HEK293T (cell line): ENCODE results near the gene WDR37.

Experiments
- CTCF ChIA-PET: fragments of 350-600 bp; formaldehyde crosslinking; extraction: SDS; loops from one replicate; lab custom pipeline; 2021; ENCODE audit warnings: antibody characterized with exemption, inconsistent platforms; lab: Yijun Ruan, JAX
- POLR2A ChIA-PET: fragments of 350-600 bp; formaldehyde crosslinking; extraction: SDS; loops from one replicate; lab custom pipeline; 2020; ENCODE audit warnings: antibody characterized with exemption, inconsistent platforms; lab: Yijun Ruan, JAX
- DNase-seq: peaks from one replicate; pipeline ENCODE4 v3.0.0; 2012; ENCODE audit warnings: mixed read lengths; ENCODE audit errors: extremely low spot score
- ARNT ChIP-seq: fragments of 450-650 bp; IDR thresholded peaks from 2 replicates; pipeline ENCODE4 v1.6.1; 2017; ENCODE audit warnings: mild to moderate bottlenecking
- BHLHE40 ChIP-seq: fragments of 450-650 bp; IDR thresholded peaks from 2 replicates; pipeline ENCODE4 v1.6.1; 2016; ENCODE audit warnings: mild to moderate bottlenecking, moderate library complexity, borderline replicate concordance
- CTBP1 ChIP-seq: fragments of 450-650 bp; IDR thresholded peaks from 2 replicates; pipeline ENCODE4 v1.6.1; 2016; ENCODE audit warnings: borderline replicate concordance
- ELF4 ChIP-seq: fragments of 450-650 bp; IDR thresholded peaks from 2 replicates; pipeline ENCODE4 v1.6.1; 2017; ENCODE audit warnings: antibody characterized with exemption
- FOXA1 ChIP-seq: fragments of 450-650 bp; IDR thresholded peaks from 2 replicates; pipeline ENCODE4 v1.6.1; 2016; ENCODE audit warnings: mild to moderate bottlenecking
- FOXK2 ChIP-seq: fragments of 450-650 bp; IDR thresholded peaks from 2 replicates; pipeline ENCODE4 v1.6.1; 2016; ENCODE audit warnings: mild to moderate bottlenecking
- FOXM1 ChIP-seq: fragments of 450-650 bp; IDR thresholded peaks from 2 replicates; pipeline ENCODE4 v1.6.1; 2017; ENCODE audit warnings: mild to moderate bottlenecking, borderline replicate concordance
- HDGF ChIP-seq: fragments of 450-650 bp; IDR thresholded peaks from 2 replicates; pipeline ENCODE4 v1.6.1; 2017; ENCODE audit warnings: antibody characterized with exemption, borderline replicate concordance
- L3MBTL2 ChIP-seq: fragments of 450-650 bp; conservative IDR thresholded peaks from 2 replicates; pipeline ENCODE4 v1.6.1; 2016; ENCODE audit warnings: mild to moderate bottlenecking
- LEF1 ChIP-seq: fragments of 450-650 bp; IDR thresholded peaks from 2 replicates; pipeline ENCODE4 v1.6.1; 2017; ENCODE audit warnings: mild to moderate bottlenecking, borderline replicate concordance
- NFRKB ChIP-seq: fragments of 450-650 bp; IDR thresholded peaks from 2 replicates; pipeline ENCODE4 v1.6.1; 2016; ENCODE audit warnings: mild to moderate bottlenecking, moderate library complexity
- SP1 ChIP-seq: fragments of 450-650 bp; IDR thresholded peaks from 2 replicates; pipeline ENCODE4 v1.6.1; 2017
- SUZ12 ChIP-seq: fragments of 450-650 bp; IDR thresholded peaks from 2 replicates; pipeline ENCODE4 v1.6.1; 2016; ENCODE audit warnings: mild to moderate bottlenecking
- TARDBP ChIP-seq: fragments of 450-650 bp; IDR thresholded peaks from 2 replicates; pipeline ENCODE4 v1.6.1; 2016
- ZNF384 ChIP-seq: fragments of 450-650 bp; IDR thresholded peaks from 2 replicates; pipeline ENCODE4 v1.6.1; 2016
- TF ChIP-seq, protein P1 (sequence below): fragments of 450-650 bp; IDR thresholded peaks from 2 replicates; pipeline ENCODE4 v1.6.1; 2016

The WDR37 gene

DNA sequence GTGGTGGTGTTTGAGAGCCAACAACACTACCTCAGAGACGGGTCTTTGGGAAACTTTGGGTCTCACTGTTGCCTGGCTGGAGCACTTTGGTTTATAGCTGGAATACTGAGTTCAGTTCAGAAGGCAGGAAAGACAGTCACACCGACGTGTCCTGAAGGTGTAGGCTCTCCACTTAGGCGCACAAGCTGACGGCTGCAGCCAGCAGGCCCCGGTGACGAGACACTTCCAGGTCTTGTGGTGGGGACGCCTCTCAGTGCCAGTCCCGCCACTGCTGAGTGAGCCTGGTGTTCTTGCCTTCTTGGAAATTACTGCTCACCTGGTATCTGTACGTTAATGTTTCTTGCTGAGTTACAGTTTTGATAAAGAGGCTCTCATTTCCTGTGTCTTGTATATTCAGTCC, 74.0 kb downstream of the WDR37 start:
- no peak for DNase-seq
- ChIA-PET CTCF (no interaction called here), POLR2A (no interaction called here)
- TF ChIP-seq SP1 (no peak), NFRKB (no peak), CTBP1 (no peak), ARNT (no peak), SUZ12 (no peak), LEF1 (no peak), ZNF384 (no peak), FOXK2 (no peak), FOXA1 (no peak), TARDBP (no peak), FOXM1 (no peak), ELF4 (no peak), BHLHE40 (no peak), HDGF (no peak), L3MBTL2 (no peak)
- TF ChIP-seq, protein P1, sequence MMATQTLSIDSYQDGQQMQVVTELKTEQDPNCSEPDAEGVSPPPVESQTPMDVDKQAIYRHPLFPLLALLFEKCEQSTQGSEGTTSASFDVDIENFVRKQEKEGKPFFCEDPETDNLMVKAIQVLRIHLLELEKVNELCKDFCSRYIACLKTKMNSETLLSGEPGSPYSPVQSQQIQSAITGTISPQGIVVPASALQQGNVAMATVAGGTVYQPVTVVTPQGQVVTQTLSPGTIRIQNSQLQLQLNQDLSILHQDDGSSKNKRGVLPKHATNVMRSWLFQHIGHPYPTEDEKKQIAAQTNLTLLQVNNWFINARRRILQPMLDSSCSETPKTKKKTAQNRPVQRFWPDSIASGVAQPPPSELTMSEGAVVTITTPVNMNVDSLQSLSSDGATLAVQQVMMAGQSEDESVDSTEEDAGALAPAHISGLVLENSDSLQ: no peak

DNA sequence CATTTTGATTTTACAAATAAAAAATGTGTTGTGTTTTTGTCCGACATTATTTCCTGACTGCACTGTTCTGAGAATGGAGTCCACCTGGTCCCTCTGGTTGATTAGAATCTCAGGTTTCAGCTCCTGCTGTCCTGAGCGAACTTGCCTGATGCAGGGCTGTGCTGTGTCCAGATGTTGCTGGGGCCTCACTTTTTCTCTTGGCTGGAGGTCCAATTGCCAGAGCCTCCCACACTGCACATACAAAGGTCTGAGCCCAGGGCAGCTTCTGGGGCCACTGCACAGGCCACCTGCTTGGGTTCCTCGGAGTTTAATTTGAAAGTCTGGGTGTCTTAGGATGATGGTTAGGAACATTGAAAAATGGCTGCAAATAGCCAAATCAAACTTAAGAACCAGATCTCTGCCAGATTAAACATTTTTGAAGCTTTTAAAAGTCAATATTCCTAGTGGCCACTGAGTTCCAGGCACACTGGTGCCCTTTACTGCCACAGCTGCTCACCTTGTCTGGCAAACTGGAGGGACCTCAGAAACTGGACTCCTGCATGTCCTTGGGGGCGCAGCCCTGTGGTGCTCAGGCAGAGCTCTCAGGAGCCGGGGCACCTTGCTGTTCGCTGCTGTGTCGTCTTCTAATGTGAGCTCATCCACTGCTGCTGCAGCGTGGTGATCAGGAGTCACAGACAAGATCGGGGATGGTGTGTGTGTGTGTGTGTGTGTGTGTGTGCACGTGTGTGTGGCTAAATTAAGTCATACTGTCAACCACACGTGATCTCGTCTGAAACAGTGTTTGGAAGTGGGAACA, 75.0 kb downstream of the WDR37 start:
- TF ChIP-seq ELF4 (no peak), HDGF (no peak), FOXA1 (no peak), LEF1 (no peak), FOXK2 (no peak), ZNF384 (no peak), SUZ12 (no peak), TARDBP (no peak), BHLHE40 (no peak), L3MBTL2 (no peak), FOXM1 (no peak), ARNT (no peak)
- TF ChIP-seq, protein P1: no peak
- ChIA-PET CTCF (no interaction called here), POLR2A (no interaction called here)
- no peak for DNase-seq

DNA sequence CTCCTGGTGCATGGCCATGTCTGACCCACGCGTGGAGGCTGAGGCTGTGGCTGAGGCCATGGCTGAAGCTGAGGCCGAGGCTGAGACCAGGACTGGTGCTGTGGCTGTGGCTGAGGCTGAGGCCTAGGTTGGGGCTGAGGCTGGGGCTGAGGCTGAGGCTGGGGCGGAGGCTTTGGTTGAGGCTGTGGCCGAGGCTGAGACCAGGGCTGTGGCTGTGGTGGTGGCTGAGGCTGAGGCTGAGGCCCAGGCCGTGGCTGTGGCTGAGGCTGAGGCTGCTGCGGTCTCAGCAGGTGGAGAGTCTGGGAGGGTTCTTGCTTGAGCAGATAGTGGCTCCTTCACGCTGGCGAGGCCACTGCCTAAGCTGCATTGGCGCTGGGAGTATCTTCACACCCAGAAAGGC, 76.4 kb downstream of the WDR37 start:
- ChIA-PET CTCF (no interaction called here), POLR2A (no interaction called here)
- no peak for TF ChIP-seq TARDBP
- no peak for TF ChIP-seq CTBP1
- TF ChIP-seq L3MBTL2: no peak
- TF ChIP-seq ZNF384: no peak
- no peak for TF ChIP-seq FOXK2
- TF ChIP-seq ARNT: no peak
- no peak for TF ChIP-seq HDGF
- no peak for TF ChIP-seq SUZ12
- no peak for TF ChIP-seq ELF4
- no peak for TF ChIP-seq SP1
- TF ChIP-seq NFRKB: no peak
- no peak for TF ChIP-seq FOXA1
- TF ChIP-seq BHLHE40: no peak
- TF ChIP-seq LEF1: no peak
- TF ChIP-seq, protein P1: no peak
- DNase-seq: no peak

DNA sequence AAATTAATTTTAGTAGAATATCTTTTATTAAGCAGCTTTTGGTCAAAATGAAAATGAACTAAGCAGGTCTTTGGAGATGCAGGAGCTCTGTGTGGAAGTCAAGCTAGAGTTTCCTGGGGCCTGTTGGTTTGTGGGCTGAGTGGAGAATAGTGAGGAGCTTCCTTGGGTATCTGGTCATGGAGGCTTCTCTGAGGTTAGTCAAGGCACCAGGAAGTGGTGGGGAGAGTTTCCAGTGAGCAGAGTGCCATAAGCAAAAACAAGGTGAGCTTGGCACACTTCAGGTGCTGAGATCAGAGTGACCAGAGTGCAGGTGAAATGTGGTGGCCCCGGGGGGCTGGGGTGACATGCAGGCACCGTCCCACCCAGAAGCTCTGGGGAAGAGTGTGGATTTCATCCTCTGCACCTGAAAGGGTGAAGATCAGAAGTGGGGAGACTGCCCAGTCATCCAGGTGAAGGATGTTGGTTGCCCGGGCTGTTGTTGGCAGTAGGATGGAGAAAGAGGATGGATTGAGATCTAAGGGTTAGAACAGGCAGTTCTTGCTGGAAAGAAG, 77.4 kb downstream of the WDR37 start:
- no peak for TF ChIP-seq TARDBP
- no peak for TF ChIP-seq BHLHE40
- no peak for TF ChIP-seq ELF4
- TF ChIP-seq, protein P1: no peak
- no peak for TF ChIP-seq CTBP1
- TF ChIP-seq HDGF: no peak
- TF ChIP-seq FOXK2: no peak
- TF ChIP-seq FOXM1: no peak
- no peak for TF ChIP-seq ARNT
- TF ChIP-seq FOXA1: no peak
- TF ChIP-seq SUZ12: no peak
- TF ChIP-seq NFRKB: no peak
- TF ChIP-seq L3MBTL2: no peak
- no peak for TF ChIP-seq SP1
- no peak for TF ChIP-seq ZNF384
- no peak for TF ChIP-seq LEF1
- DNase-seq: no peak
- CTCF ChIA-PET: no interaction called here
- POLR2A ChIA-PET: no interaction called here

DNA sequence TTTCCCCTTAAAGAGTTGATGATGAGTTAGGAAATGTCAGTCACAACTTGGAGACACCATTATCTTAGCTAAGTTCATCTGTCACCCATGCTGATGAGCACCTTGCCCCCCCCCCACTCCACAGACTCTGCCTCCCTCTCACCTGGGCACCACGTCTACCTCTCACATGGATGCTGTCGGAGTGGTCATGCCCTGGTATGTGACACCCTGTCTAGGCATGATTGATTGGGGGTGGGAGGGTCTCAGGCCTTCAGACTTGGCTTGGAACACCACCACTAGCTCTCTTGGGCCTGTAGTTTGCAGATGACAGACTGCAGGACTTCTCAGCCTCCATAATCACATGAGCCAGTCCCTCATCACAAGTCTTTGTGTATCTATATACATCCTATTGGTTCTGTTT, 78.0 kb downstream of the WDR37 start:
- no peak for TF ChIP-seq ZNF384
- POLR2A ChIA-PET: no interaction called here
- no peak for DNase-seq
- CTCF ChIA-PET: no interaction called here

DNA sequence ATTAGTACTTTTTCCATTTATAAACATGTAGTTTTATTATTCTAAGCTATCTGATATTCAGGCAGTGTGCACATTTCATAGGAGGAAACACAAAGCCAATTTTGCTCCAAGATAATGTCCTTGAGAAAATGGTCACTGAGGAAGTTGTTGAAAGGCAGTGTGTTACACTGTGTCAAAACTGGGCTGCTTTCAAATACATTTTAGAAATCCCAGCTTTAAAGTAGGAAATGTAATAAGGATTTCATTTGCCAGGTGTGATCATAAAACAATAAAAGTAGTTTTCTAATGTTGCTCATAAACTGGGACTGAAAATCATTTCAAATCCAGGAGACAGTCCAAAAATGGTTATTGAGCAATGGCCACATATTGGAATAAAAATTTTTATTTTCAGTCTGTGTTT, 80.1 kb downstream of the WDR37 start:
- TF ChIP-seq HDGF: no peak
- TF ChIP-seq TARDBP: no peak

More for the DNA sequence above, 80.1 kb downstream of the WDR37 start:
- CTCF ChIA-PET: no interaction called here
- no peak for DNase-seq
- POLR2A ChIA-PET: no interaction called here
